Measurements from ENCODE around the gene PKLR. TPM values are rescaled to one million over a fixed set of nuclear protein-coding genes. Genes with fewer than 3 reads are reported as not detected.

The PKLR gene
- total and polyA plus RNA-seq, 2 donors (not counting 1 experiment from before 2014, with no cell fraction given), result not detected

DNA sequence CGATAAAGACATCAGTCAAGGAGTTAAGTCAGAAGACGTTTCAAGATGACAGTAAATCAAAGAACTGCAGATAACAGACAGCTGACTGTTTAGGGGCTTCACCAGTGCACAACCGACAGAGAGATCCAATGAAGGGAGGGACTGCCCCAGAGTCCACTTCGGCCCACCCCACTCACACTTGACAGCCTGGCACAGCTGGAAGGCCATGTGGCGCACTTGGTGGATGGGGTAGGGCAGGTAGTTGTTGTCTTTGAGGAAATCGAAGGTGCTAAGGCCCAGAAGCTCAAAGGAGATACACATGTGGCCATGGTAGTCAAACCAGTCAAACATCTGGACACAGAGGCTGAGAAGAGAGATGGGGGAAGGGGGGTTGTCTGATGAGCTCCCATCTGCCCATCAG, 34.7 kb downstream of the PKLR start:
- H3K27me3 Mint-ChIP-seq, result no peaks in the 10 kb centered on the region
- ATAC-seq (ENCODE audit: low read depth) (no peak), DNase-seq (no peak)
- no peak overlapping the region for H3K27ac Mint-ChIP-seq
- H3K9me3 ChIP-seq (ENCODE audit: control extremely low read depth in 1 of 3, control insufficient read depth in 2 of 3, insufficient read depth in 1 of 3, low read length in 2 of 3), result no peaks in the 10 kb centered on the region
- no peak overlapping the region for H3K27ac ChIP-seq (ENCODE audit: low read length in 2 of 2)
- H3K4me1 Mint-ChIP-seq, result peaks cover 18% of the 10 kb centered on the region
- H3K4me3 Mint-ChIP-seq, result no peak overlapping the region
- ChIA-PET POLR2A (no interaction called here), CTCF (interaction anchor here (3.6 to 5.7 kb wide), 2 partner anchors 16 to 56 kb away, joined by 22 to 41 read pairs; no protein-coding TSS in a partner anchor)
- no peak for TF ChIP-seq EZH2 (IDR thresholded peaks at IDR 0.05; ENCODE audit: borderline replicate concordance, insufficient read depth, low read depth, low read length, poor library complexity, severe bottlenecking)
- TF ChIP-seq, protein P1, sequence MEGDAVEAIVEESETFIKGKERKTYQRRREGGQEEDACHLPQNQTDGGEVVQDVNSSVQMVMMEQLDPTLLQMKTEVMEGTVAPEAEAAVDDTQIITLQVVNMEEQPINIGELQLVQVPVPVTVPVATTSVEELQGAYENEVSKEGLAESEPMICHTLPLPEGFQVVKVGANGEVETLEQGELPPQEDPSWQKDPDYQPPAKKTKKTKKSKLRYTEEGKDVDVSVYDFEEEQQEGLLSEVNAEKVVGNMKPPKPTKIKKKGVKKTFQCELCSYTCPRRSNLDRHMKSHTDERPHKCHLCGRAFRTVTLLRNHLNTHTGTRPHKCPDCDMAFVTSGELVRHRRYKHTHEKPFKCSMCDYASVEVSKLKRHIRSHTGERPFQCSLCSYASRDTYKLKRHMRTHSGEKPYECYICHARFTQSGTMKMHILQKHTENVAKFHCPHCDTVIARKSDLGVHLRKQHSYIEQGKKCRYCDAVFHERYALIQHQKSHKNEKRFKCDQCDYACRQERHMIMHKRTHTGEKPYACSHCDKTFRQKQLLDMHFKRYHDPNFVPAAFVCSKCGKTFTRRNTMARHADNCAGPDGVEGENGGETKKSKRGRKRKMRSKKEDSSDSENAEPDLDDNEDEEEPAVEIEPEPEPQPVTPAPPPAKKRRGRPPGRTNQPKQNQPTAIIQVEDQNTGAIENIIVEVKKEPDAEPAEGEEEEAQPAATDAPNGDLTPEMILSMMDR (IDR thresholded peaks at IDR 0.05), result no peak
- H3K36me3 ChIP-seq (replicated peaks in 1 of 2; ENCODE audit: control extremely low read depth in 1 of 2, control insufficient read depth in 1 of 2, extremely low read depth in 1 of 2, insufficient read depth in 2 of 2, low read length in 1 of 2), result peaks cover 2 to 65% of the 10 kb centered on the region in 2 experiments
- no peaks in the 10 kb centered on the region for H3K9me3 Mint-ChIP-seq (ENCODE audit: insufficient read depth)
- no peaks in the 10 kb centered on the region for H3K27me3 ChIP-seq (replicated peaks in 1 of 4; ENCODE audit: control extremely low read depth in 1 of 4, control insufficient read depth in 3 of 4, insufficient read depth in 4 of 4, low read length in 3 of 4)
- H3K4me3 ChIP-seq (ENCODE audit: control extremely low read depth in 1 of 5, extremely low read depth in 1 of 5, insufficient read depth in 1 of 5, low read depth in 2 of 5, low read length in 4 of 5), result no peak overlapping the region
- no peak overlapping the region for H3K9ac ChIP-seq (ENCODE audit: low read length)
- H3K79me2 ChIP-seq (ENCODE audit: control insufficient read depth, insufficient read depth, low read length), result peaks cover 17% of the 10 kb centered on the region
- 97% methylated on average over 4 of the region's 6 CpGs for WGBS (ENCODE audit: insufficient coverage)
- H3K4me1 ChIP-seq (ENCODE audit: control insufficient read depth in 2 of 2, insufficient read depth in 2 of 2, low read length in 2 of 2), result peaks cover 2 to 11% of the 10 kb centered on the region in 2 donors
- intact Hi-C loops (cut with micrococcal nuclease), result no loop called here
- H2AFZ ChIP-seq (ENCODE audit: insufficient read depth, low read depth, low read length, poor library complexity, severe bottlenecking), result no peak overlapping the region
- H3K4me2 ChIP-seq (replicated peaks; ENCODE audit: low read depth, low read length, poor library complexity, severe bottlenecking), result no peak overlapping the region
- peaks cover 18% of the 10 kb centered on the region for H4K20me1 ChIP-seq (ENCODE audit: control insufficient read depth, insufficient read depth, low read length, poor library complexity, severe bottlenecking)

DNA sequence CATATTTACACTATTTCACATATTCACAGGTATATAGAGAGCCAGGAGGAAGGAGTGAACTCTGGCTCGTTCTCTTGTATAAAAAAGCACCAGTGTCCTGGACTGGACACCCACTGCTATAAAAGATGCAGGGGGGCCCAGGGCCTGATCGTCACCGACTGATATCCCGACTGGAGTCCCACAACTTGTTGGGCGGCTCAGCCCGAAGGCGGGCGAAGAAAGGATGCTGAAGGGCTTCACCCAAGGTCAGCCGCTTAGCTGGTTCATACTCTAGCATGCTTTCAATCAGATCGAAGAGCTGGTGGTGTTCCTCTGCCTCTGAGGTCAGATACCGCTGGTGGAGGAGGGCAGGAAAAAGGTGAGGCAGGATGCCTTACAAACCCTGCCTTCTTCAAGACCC, 38.2 kb downstream of the PKLR start:
- POLR2A ChIA-PET, result no interaction called here
- CTCF ChIA-PET, result interaction anchor here (5.7 kb wide), 1 partner anchor 12 kb away, joined by 41 read pairs; no protein-coding TSS in a partner anchor
- H3K27me3 Mint-ChIP-seq, result no peaks in the 10 kb centered on the region

More for the DNA sequence above, 38.2 kb downstream of the PKLR start:
- TF ChIP-seq, protein P1 (IDR thresholded peaks at IDR 0.05), result no peak
- no peak for TF ChIP-seq EZH2 (IDR thresholded peaks at IDR 0.05; ENCODE audit: borderline replicate concordance, insufficient read depth, low read depth, low read length, poor library complexity, severe bottlenecking)
- Mint-ChIP-seq H3K9me3 (ENCODE audit: insufficient read depth) (no peaks in the 10 kb centered on the region), H3K4me1 (peaks cover 27% of the 10 kb centered on the region), H3K4me3 (peak overlapping the region; percentile 89), H3K27ac (peak overlapping the region; percentile 91)
- H3K79me2 ChIP-seq (ENCODE audit: control insufficient read depth, insufficient read depth, low read length), result peaks cover 19% of the 10 kb centered on the region
- H3K27ac ChIP-seq (ENCODE audit: low read length in 2 of 2), result peak overlapping the region in 1 of 2 donors; percentile 73
- peaks cover 14 to 25% of the 10 kb centered on the region in 2 donors for H3K4me1 ChIP-seq (ENCODE audit: control insufficient read depth in 2 of 2, insufficient read depth in 2 of 2, low read length in 2 of 2)
- H3K9ac ChIP-seq (ENCODE audit: low read length), result no peak overlapping the region
- peaks cover 14% of the 10 kb centered on the region for H4K20me1 ChIP-seq (ENCODE audit: control insufficient read depth, insufficient read depth, low read length, poor library complexity, severe bottlenecking)
- no peak overlapping the region for H2AFZ ChIP-seq (ENCODE audit: insufficient read depth, low read depth, low read length, poor library complexity, severe bottlenecking)
- H3K27me3 ChIP-seq (replicated peaks in 1 of 4; ENCODE audit: control extremely low read depth in 1 of 4, control insufficient read depth in 3 of 4, insufficient read depth in 4 of 4, low read length in 3 of 4), result no peaks in the 10 kb centered on the region
- no peak overlapping the region for H3K4me2 ChIP-seq (replicated peaks; ENCODE audit: low read depth, low read length, poor library complexity, severe bottlenecking)
- DNase-seq (no peak), ATAC-seq (ENCODE audit: low read depth) (no peak)
- no peaks in the 10 kb centered on the region for H3K9me3 ChIP-seq (ENCODE audit: control extremely low read depth in 1 of 3, control insufficient read depth in 2 of 3, insufficient read depth in 1 of 3, low read length in 2 of 3)
- intact Hi-C loops (cut with micrococcal nuclease), result loop anchor here (2.0 to 5.0 kb wide), 2 partner anchors 299 to 648 kb away; partner anchors contain the start of genes ASH1L and RIT1
- 96% methylated on average over 9 of the region's 11 CpGs for WGBS (ENCODE audit: insufficient coverage)
- peaks cover 2 to 53% of the 10 kb centered on the region in 2 experiments for H3K36me3 ChIP-seq (replicated peaks in 1 of 2; ENCODE audit: control extremely low read depth in 1 of 2, control insufficient read depth in 1 of 2, extremely low read depth in 1 of 2, insufficient read depth in 2 of 2, low read length in 1 of 2)
- H3K4me3 ChIP-seq (ENCODE audit: control extremely low read depth in 1 of 5, extremely low read depth in 1 of 5, insufficient read depth in 1 of 5, low read depth in 2 of 5, low read length in 4 of 5), result no peak overlapping the region

Measured in B cell (primary cell).